Stimulated activated CD8-positive, alpha-beta memory T cell treated with anti-CD3 and anti-CD28 coated beads, Interleukin-15, amount 100 ng/mL, for 48 hours (primary cell): ENCODE results near the gene VAC14.
"Not testable (repeated sequence)": the region's sequence is repeated elsewhere in the genome, so short reads cannot be mapped to it uniquely, and the experiment has no call there.

Experiments
- DNase-seq, 2 donors: peaks; one replicate each; pipeline ENCODE4 v3.0.0-alpha.2; 2020; ENCODE audit warnings: low read depth in 2 of 2

Gene VAC14

GRCh38 chr16:70646260-70647241, 154.4 kb downstream of the VAC14 start, which contains the start of gene IL34:
IL34 (plus strand) TSS chr16:70646559; CDS start chr16:70646948, 389 bp downstream.
- DNase-seq = no peak

GRCh38 chr16:70644763-70645597, 156.0 kb downstream of the VAC14 start:
- DNase-seq = no peak

GRCh38 chr16:70643264-70643663, 157.7 kb downstream of the VAC14 start:
- not testable (repeated sequence) for DNase-seq

DNA sequence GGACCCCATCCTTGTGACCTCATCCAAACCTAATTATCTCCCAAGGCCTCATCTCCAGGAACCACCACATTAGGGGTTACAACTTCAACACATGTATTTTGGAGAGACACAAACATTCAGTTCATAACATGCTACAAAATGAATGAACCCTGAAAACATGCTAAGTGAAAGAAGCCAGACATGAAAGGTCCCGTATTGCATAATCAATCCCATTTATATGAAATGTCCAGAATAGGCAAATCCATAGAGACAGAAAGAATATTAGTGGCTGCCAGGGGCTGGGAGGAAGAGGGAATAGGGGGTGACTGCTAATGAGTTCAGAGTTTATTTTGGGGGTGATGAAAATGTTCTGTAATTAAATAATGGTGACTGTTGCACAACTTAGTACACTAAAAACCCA, 158.3 kb downstream of the VAC14 start:
- no peak for DNase-seq

DNA sequence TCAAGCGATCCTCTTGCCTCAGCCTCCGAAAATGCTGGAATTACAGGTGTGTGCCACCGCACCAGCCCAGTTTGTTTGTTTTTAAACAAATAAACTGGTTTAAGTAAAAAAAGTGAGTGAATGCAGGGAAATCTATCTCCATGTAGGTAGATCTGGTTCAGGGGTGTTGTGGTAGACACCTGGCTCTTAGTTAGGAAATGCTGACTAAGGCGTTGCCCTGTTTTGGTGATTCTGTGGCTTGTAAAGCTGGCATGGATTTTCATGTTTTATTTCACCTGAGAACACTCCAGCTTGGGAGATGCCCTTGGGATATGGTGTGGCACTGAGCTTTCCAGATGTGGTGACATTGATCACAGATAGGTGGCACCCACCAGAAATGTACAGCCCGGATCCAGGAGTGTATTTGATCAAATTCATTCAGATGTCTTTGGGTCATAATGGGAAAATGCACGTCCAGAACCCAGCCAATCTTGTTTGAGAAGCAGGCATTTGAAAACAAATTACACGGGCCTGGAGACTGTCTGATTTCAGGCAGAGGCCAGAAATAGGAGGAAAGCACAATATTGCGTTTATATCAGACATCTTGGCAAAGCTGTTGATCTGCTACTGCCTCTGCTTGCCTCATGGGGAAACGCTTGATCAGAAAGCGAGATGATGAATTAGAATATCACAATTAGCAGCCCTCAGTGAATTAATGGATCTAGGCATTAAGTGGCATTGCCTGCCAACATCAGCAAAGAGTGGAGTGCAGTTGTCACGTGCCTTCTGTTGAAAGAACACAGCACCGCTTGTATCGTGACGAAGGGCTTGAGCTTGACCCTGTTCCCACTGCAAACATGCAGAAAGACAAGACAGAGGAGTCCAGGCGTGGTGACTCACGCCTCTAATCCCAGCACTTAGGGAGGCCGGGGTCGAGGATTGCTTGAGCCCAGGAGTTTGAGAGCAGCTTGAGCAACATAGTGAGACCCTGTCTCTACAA, 161.9 kb downstream of the VAC14 start:
- DNase-seq = no peak
